Measurements from ENCODE around the gene FREM2.

The FREM2 gene

DNA sequence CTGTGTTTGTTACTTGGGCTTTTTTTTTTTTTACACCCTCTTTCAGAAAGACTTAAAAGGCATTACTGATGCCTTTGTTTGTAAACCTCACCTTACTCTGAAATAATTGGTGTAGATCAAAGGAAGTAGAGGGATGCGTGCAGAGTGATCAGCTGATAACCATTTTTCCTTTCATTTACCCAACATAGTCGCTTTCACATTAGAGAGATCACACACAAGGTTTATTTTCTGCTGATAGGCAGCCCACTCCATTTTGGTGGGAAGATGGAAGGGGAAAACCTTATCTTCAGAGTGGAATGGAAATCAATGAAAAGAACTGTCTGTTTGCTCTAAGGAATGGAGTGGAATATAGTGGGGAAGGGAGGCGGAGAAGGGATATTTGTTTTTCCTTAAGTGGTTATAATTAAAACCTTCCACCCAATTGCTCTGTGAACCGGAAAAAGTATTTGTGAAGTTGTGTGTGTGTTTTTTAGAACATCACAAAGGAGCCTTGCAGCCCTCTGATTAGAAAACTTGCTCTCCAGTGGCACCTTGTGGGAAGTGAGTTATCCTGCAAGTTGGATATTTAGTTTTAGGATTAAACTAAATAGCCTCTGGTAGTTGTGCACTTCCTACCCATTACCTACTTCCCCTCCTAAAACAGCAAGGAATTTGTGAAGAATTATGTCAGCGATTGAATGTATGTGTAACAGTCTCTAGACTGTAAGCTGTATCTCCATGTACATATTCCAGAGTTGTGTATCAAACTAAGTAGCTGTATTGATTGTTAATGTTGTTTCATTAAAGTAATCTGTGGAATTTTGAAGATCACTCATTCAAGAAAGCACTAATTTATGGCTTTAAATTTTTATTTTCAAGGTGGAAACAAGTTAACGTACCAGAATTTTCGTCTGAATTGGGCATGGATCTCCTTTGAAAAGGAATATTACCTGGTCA lies 76.8 kb downstream of the FREM2 start:
- peak; percentile 65 for DNase-seq (ENCODE audit: low spot score)

DNA sequence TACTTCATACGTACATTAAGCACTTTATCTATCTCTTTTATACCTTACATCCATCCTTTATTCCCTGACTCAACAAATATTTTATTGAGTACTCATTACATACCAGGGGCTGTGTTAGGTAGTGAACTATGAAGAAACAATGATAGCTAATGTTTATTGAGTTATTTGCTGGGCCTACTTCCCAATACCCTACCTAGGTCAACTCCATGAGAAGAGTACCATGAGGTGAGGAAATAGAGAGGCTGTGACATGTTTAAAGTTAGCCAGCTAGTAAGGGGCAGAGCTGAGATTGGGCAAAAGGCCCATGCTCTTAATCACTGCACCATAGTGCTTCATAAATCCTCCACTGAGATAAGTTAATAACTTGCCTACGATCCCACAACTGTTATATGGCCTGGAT lies 79.9 kb downstream of the FREM2 start:
- peak; percentile 39 for DNase-seq (ENCODE audit: low spot score)

DNA sequence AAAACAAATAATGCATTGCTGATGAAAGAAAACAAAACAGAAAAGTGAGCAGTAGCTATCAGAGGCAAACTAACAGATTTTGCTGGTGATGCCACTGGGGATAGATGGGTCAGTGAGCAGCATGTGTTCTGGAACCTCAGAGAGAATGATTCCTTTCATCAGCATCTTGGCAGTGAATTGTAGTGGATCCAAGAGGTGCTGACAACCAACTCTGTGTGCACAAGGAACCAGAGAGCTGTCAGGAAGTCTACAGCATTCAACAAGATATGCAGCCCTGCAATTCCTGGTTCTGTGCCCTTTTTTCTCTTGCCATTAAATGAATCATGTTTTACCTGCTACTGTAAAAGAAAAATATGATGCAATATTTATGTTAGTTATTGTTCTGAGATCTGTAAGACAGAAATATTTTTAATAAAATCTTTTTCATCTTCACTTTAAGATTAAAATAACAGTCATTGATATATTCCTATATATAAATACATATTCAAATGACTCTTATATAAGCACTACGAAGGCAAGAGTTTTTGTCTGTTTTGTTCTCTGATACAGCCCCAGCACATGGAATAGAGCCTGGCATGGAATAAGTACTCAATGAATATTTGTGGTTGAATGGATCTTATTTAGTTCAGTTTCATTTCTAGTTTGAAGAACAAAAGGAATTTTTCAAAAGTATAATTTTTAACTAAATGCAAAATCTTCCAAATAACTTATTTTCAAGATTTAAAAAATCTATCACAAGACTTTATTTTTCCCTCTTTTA lies 80.8 kb downstream of the FREM2 start:
- DNase-seq (ENCODE audit: low spot score) = peak; percentile 95

DNA sequence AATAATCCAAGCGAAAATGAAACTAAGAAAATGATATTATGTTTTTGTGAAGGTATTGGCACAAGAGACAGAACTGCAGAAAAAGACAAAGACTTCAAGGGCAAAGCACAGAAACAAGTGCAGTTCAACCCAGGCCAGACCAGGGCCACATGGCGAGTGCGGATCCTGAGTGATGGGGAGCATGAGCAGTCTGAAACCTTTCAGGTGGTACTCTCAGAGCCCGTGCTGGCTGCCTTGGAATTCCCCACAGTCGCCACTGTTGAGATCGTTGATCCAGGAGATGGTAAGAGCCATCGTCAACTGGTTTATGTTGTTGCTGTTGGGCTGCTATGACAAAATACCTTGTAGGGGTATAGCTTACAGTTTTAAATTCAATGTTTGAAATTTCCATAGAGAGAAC lies 82.6 kb downstream of the FREM2 start:
- no peak for DNase-seq (ENCODE audit: low spot score)

DNA sequence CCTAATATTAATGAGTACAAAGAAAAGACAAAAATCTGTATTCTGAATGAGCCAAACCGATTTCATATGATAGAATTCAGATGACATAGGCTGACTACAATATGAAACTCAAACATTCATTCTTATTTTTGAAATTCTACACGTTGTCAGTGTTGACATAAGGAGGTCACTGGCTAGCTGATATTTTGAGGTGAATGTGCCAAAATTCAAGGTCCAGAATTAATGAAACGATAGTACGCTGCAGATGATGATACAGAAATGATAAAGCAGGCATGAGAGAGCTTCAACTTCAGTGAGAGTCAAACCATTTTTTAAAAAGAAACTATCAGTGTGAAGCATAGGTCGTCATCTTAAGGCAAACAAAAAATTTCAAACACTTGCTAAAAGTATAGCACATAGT lies 88.2 kb downstream of the FREM2 start:
- DNase-seq (ENCODE audit: low spot score) = no peak

DNA sequence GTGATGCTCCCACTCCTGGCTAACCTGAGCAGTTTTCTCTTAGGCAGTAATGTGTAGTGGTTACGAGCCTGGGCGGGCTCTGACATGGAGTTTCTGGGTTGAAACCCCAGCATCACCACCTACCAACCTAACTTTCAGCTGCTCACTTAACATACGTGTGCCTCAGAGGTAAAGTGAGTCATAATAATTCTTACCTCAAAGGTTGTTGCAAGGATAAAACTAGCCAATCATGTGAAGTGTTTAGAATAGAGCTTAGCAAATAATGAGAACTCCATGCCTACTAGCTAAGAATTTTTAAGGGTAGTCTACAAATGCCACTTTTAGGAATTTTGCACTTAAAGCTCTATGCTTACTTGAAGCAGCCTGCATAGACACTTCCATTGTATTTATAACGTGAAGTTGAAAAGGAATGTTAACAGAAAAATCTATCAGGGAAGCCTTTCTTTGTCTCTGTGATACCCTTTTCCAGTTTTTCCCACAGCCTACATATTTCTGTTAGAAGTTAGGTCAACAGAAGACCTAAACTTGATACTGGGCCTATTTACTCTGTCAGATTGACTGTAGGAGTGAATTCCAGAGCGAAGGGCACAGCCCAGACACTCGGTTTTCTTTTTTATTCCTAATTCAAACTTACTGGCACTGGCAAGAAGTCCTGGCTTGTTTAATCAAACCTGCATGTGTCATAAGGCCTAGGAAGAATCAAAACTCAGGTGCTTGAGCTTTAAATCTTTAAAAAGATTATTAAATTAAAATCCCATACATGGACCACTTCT lies 90.7 kb downstream of the FREM2 start:
- no peak for DNase-seq (ENCODE audit: low spot score)

DNA sequence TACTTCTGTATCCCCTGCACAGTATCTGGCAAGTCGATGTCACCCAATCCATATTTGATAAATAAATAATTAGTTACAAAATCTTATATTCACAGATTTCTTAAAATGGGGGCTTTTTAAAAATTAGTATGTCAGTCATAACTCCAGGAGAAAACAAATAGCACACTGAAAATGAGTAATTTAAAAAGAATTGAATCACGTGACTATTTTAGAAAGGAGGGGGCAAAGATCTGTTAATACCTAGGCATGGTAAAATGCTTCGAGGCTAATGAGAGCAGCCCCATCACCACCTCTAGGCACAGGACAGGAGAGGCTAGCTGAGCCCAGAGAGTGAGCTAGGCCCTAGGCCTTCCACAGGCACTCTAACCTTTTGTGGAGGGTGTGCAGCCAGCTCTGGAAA lies 94.7 kb downstream of the FREM2 start:
- DNase-seq (ENCODE audit: low spot score) = no peak

DNA sequence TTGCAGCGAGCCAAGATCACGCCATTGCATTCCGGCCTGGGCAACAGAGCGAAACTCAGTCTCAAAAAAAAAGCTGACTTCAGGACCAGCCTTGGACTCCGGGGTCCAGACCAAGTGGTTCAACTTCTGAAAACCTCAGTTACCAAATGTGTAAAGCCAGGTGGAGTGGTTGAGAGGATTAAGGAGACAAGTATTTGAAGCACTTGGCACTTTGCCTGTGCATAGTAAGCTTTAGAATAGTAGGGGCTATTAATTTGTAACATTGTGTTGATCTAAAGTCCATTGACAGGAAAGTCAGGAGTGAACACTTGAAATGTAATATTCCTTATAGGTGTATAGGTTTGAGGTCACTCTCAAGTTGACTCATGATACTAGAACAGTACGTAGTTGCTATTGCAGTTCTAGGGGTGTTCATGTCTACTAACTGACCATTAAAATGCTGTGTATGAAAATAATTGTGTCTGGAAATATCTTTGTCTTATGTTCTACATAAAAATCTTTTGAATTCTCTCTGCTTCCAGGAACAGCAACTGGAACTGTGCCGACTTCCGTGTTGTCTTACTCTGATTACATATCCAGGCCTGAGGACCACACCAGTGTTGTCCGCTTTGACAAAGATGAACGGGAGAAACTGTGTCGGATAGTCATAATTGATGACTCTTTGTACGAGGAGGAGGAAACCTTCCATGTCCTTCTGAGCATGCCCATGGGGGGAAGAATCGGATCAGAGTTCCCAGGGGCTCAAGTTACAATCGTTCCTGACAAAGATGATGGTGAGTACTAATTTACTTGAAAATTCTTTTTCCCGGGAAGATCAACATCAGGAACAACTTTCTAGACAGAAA lies 97.4 kb downstream of the FREM2 start:
- DNase-seq (ENCODE audit: low spot score) = no peak

DNA sequence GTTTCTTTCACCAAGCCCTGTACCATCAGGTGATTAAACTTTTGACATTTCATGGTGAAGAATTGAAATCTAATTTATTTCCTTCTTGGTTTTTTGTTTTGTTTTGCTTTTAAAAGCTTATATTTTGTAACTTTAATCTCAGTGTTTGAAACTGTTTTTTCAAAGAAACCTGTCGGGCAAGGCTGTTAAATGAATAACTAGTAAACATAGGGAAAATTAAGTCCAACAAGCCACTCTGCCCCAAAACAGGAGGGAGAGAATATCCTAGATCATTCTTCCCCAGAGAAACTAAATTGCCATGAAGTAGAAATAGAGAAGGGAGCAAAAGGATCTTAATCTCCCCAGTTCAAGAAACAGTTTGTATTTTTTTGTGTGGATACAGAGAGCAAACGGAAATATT lies 98.2 kb downstream of the FREM2 start:
- no peak for DNase-seq (ENCODE audit: low spot score)

DNA sequence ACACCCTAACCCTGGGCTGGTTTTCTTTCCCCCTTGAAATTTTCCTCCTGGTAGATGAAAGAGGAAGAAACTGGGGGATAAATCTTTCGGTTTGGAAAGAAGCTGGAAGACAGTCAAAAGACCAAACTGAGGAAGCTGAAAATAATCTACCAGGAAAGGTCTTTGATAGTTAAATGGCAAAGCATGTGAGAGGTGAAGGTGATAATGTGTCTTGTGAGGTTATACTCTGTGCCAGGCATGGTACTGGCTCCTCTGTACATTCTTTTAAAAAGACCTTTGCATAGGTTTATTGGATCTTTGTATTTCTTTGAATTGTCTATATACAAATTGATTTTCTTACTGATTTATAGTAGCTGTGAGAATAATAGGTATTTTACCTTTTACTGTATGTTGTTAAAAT lies 98.6 kb downstream of the FREM2 start:
- DNase-seq (ENCODE audit: low spot score) = no peak

DNA sequence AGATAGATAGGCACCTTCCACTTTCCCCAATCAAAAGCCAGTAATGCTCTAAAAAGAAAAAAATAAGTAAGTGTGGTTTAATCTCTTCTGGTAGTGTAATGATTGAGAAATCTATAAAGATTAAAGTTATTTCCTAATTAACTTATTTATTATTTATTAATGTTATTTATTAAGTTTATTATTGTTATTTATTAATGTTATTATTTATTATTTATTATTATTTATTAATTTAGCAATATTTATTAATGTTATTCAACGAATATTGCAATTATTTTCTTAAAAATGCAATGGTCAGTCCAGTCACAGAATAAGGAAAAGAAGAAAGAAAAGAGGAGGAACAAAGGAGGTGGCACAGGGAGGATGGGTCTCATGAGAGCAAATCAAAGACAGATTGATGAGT lies 100.7 kb downstream of the FREM2 start:
- DNase-seq (ENCODE audit: low spot score) = no peak

DNA sequence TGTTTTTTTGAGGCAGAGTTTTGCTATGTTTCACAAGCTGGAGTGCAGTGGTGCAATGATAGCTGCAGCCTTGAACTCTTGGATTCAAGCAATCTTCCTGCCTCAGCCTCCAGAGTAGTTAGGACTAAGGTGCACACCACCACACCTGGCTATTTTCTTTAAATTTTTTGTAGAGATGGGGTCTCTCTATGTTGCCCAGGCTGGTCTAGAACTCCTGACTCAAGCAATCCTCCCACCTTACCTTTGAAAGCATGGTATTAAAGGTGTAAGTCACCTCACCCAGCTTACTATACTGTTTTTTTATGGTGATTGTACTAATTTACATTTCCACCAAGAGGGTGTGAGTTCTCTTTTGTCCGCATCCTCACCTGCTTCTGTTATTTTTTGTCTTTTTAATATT lies 110.0 kb downstream of the FREM2 start:
- DNase-seq (ENCODE audit: low spot score) = no peak

DNA sequence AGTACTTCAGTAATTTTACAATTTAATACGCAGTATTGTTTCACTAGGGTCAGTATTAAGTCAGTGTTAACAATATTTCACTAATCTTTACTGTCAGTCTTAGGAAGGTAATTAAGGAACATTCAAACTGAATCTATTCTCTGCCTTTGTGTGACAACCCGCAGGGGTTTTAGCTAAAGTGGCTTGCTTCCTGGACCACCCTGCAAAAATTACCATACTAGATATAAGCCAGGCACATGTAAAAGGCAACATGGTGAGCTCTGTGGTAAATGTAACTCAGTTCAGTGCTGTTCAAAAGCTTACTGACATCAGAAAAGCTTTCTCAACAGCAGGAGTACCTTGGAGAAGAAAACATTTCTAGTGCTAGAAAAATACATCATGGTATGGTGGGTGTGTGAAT lies 116.7 kb downstream of the FREM2 start:
- DNase-seq (ENCODE audit: low spot score) = no peak

DNA sequence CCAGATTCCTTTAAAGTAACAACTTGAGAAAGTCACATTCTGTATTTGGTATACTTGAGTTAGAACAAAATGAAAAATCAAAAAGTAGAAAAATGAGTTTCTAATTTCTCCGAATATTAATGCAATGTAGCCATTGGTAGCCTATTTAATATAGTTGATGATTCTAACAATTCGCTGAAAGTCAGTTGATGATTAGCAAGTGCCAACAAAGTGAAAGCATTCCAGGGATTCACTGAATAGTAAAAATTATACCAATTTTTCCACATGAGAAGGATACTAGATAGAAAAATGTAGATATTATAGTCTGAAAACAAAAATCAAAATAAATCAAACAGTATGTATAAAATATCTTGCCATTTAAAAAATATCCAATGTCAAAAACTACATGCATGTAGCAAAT lies 117.2 kb downstream of the FREM2 start:
- DNase-seq (ENCODE audit: low spot score) = no peak

DNA sequence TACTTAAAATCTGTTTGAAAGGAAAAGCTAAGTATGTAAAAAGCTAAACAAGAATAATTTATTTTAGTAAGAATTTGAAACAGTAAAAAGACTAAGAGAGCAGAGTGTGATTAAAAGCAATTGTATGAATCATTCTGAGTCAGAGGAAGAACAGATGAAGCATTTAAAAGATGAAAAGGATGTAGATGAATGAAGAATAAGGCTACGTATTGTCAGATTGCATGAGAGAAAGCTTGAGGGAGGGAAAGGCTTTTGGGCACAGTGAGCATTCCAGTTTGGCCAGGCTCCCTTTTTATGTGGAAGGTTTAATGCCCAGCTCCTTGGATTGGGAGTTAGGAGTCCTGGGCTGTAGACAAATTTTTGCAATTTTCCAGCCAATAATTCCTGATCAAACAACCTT lies 117.7 kb downstream of the FREM2 start:
- DNase-seq (ENCODE audit: low spot score) = peak; percentile 44

DNA sequence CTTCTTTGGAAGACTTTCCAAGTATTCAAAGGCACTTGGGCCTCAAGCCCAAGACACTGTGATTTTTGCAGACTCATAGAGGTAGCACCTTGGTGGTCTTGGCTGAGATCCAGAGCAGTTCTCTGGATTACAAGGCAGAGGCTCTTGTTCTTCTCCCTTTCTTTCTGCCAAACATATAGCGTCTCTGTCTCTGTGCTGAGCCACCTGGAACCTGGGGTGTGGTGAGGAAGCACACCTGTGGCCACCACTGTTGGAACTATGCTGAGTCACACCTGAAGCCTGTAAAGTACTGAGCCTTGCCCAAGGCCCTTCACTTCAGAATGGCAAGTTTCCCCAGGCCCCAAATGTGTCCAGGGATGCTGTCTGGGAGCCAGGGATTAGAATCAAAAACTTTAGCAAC lies 127.5 kb downstream of the FREM2 start:
- DNase-seq (ENCODE audit: low spot score) = no peak

DNA sequence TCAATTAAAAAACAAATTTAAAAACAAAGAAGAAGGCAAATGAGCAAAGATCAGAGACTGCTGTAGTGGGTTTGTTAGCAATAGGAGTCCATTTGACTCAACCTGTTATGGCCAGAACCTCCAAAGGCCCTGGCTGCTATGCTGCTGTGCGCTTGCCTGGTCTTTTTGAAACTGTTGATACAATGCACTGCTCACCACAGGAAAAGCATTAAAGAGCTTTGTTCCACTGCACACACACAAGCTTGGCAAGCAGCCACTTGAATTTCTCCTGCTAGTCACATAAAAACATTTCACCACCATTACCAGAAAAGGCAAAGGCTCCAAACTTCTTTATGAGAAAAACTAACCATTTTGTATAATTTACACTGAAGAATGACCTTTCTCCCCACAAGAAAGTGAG lies 132.2 kb downstream of the FREM2 start:
- peak; percentile 60 for DNase-seq (ENCODE audit: low spot score)

DNA sequence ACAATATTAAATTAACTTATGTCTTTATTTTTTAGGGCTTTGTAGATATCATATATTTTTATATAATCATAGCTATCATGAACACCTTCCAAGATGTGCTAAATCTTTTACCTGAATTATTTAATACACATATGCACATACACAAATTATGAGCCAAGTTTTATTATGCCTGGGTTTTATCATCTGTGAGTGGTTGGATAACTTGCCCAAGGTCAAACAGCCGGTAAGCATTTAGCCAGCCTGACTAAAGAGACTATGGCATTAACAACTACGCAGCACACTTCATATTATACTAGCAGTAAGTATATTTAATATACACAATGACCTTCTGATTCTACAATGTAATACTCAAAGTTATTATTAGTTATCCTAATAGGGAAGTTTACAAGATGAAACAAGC lies 132.7 kb downstream of the FREM2 start:
- no peak for DNase-seq (ENCODE audit: low spot score)

DNA sequence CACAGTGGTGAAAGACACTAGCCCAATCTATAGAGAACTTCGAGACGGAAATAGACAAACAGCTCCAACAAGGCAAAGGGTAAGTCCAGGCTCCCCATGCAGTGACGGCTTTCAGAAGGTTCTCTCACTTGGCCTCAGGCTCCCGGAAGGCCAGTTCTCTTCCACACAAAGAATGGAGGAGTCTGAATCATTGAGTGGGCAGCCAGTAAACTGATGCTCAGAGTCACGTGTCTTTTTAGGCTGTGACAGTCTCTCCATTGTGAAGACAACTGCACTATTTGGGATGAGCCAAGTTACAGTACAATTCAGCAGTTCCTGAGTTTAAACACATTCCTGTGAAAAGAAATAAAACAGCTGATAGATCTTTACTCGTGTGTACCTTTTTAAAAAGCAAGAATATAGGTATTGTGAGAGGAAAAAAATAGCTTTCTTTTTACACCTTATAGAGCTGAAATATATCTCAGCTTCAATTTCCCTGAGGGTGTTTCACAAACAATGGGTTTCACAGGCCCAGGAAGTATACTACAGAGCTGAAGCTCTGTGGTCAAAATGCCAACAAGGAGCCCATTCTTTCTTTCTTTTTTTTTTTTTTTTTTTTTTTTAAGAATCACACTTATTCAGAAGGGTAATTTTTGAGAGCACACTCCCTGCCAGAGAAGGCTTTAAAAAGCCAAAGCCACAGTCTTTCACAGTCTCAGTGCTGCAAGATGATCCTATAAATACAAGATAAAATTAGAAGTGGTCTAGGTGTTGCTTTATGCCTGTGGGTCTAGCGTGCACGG lies 135.1 kb downstream of the FREM2 start:
- peak; percentile 95 for DNase-seq (ENCODE audit: low spot score)

DNA sequence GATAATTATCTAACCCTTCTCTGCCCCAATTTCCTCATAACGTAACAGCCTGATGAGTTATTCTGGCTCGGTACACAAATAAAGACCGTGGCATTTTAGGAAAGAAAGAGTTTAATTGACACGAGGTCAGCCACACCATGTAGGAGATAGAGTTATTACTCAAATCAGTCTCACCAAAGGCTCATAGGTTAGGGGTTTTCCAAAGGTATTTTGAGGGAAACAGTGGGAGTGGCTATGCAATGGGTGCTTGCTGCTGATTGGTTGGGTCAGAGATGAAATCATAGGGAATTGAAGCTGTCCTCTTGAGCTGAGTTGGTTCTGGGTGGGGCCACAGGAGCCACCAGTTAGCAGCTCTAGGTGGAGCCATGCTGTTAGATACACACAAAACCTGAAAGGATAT lies 137.5 kb downstream of the FREM2 start:
- no peak for DNase-seq (ENCODE audit: low spot score)

Measured in globus pallidus (tissue), 1 donor.